GM12878 (cell line): ENCODE results near the gene OR2AP1. TPM values are rescaled to one million over a fixed set of nuclear protein-coding genes. Genes with fewer than 3 reads are reported as not detected.

ENCODE experiments used
- ATF3 ChIP-seq: IDR thresholded peaks from 2 replicates; pipeline ENCODE4 v1.6.1; 2011; ENCODE audit warnings: low read depth, mild to moderate bottlenecking, low read length, moderate library complexity, borderline replicate concordance; ENCODE audit errors: extremely low read depth
- ATF7 ChIP-seq: fragments of 450-650 bp; IDR thresholded peaks from 2 replicates; pipeline ENCODE4 v1.6.1; 2016; ENCODE audit warnings: low read depth, mild to moderate bottlenecking
- BCL11A ChIP-seq: IDR thresholded peaks from 2 replicates; pipeline ENCODE4 v1.6.1; 2011; ENCODE audit warnings: low read depth, low read length
- BRCA1 ChIP-seq: IDR thresholded peaks from 2 replicates; pipeline ENCODE4 v1.6.1; 2011; ENCODE audit warnings: low read depth, low read length, improper control_type of control experiment
- CBX5 ChIP-seq: sonication (generic); IDR thresholded peaks from 2 replicates; pipeline ENCODE4 v1.6.1; 2016; ENCODE audit warnings: low read depth, moderate library complexity, mild to moderate bottlenecking, inconsistent platforms
- CHD4 ChIP-seq: fragments of 200-600 bp; sonication (generic); IDR thresholded peaks from 2 replicates; pipeline ENCODE4 v1.6.1; 2016; ENCODE audit warnings: mild to moderate bottlenecking
- CREB1 ChIP-seq: IDR thresholded peaks from 2 replicates; pipeline ENCODE4 v1.6.1; 2012; ENCODE audit warnings: low read depth, mild to moderate bottlenecking, inconsistent platforms
- ETV6 ChIP-seq, 2 experiments: fragments of 450-650 bp in 1 of 2; IDR thresholded peaks in 1 of 2; conservative IDR thresholded peaks in 1 of 2; 2 replicates each; pipeline ENCODE4 v1.6.1; 2014; ENCODE audit warnings: antibody characterized with exemption in 1 of 2, borderline replicate concordance in 1 of 2, low read depth in 1 of 2, mild to moderate bottlenecking in 1 of 2, moderate library complexity in 1 of 2
- GATAD2B ChIP-seq: fragments of 450-650 bp; conservative IDR thresholded peaks from 2 replicates; pipeline ENCODE4 v1.6.1; 2017; ENCODE audit warnings: low read depth, mild to moderate bottlenecking, moderate library complexity
- HCFC1 ChIP-seq: fragments of 150-350 bp; IDR thresholded peaks from 2 replicates; pipeline ENCODE4 v1.6.1; 2014; ENCODE audit warnings: low read length
- HDAC2 ChIP-seq: fragments of 200-600 bp; sonication (generic); IDR thresholded peaks from 2 replicates; pipeline ENCODE4 v1.6.1; 2017
- IKZF2 ChIP-seq, 2 experiments: fragments of 450-650 bp; IDR thresholded peaks; 2 replicates each; pipeline ENCODE4 v1.6.1; 2017; ENCODE audit warnings: mild to moderate bottlenecking in 2 of 2, moderate library complexity in 2 of 2
- KDM1A ChIP-seq: fragments of 200-600 bp; sonication (generic); IDR thresholded peaks from 2 replicates; pipeline ENCODE4 v1.6.1; 2016; ENCODE audit warnings: borderline replicate concordance
- KLF5 ChIP-seq: fragments of 450-650 bp; IDR thresholded peaks from 2 replicates; pipeline ENCODE4 v1.6.1; 2014; ENCODE audit warnings: mild to moderate bottlenecking; ENCODE audit not compliant: partially characterized antibody
- MEF2A ChIP-seq: IDR thresholded peaks from 2 replicates; pipeline ENCODE4 v1.6.1; 2011; ENCODE audit warnings: low read depth, mild to moderate bottlenecking, low read length, moderate library complexity; ENCODE audit not compliant: insufficient read depth
- MEF2B ChIP-seq: fragments of 450-650 bp; IDR thresholded peaks from 2 replicates; pipeline ENCODE4 v1.6.1; 2018; ENCODE audit warnings: mild to moderate bottlenecking, moderate library complexity; ENCODE audit not compliant: partially characterized antibody, poor library complexity, severe bottlenecking
- NFIC ChIP-seq: IDR thresholded peaks from 2 replicates; pipeline ENCODE4 v1.6.1; 2012; ENCODE audit warnings: low read depth, mild to moderate bottlenecking, inconsistent platforms, low read length, moderate library complexity
- PAX5 ChIP-seq: IDR thresholded peaks from 2 replicates; pipeline ENCODE4 v1.6.1; 2011; ENCODE audit warnings: low read depth, low read length, borderline replicate concordance
- POLR2AphosphoS2 ChIP-seq: IDR thresholded peaks from 2 replicates; pipeline ENCODE4 v1.6.1; 2011; ENCODE audit warnings: low read depth, mild to moderate bottlenecking, low read length, improper control_type of control experiment, moderate library complexity
- RFX5 ChIP-seq: IDR thresholded peaks from 2 replicates; pipeline ENCODE4 v1.6.1; 2011; ENCODE audit warnings: low read depth, low read length, improper control_type of control experiment
- SREBF1 ChIP-seq: IDR thresholded peaks from 2 replicates; pipeline ENCODE4 v1.6.1; 2012; ENCODE audit warnings: mild to moderate bottlenecking, low read length
- TCF12 ChIP-seq: IDR thresholded peaks from 2 replicates; pipeline ENCODE4 v1.6.1; 2011; ENCODE audit warnings: low read depth, mild to moderate bottlenecking, low read length
- ZNF217 ChIP-seq: fragments of 450-650 bp; IDR thresholded peaks from 2 replicates; pipeline ENCODE4 v1.6.1; 2017; ENCODE audit warnings: antibody characterized with exemption, mild to moderate bottlenecking
- polyA plus RNA-seq, 11 experiments: library from polyadenylated mRNA; depleted of rRNA in 4 of 11; unstranded in 6 of 11; stranded (reverse) in 5 of 11; fragments of >200 nt; fragmentation: Nextera tagmentation in 4 of 11; fragmentation: Illumina TruSeq in 1 of 11; extraction: Ambion mirVana in 4 of 11; extraction: Trizol in 1 of 11; gene quantifications; 1 replicate in 1 of 11; 2 replicates in 10 of 11; pipeline versions ENCODE4 v1.2.1 to v1.2.3, GENCODE V29; 2011 to 2016; ENCODE audit warnings: inconsistent platforms in 2 of 11, missing spikeins in 2 of 11, low read depth in 1 of 11
- total RNA-seq, 4 experiments: library from RNA; depleted of rRNA in 3 of 4; stranded (reverse); fragments of >200 nt in 3 of 4; fragmentation: Illumina TruSeq in 1 of 4; extraction: Trizol in 1 of 4; gene quantifications; 2 replicates each; pipeline versions ENCODE4 v1.2.1 to v1.2.3, GENCODE V29; 2013 to 2021
- TF ChIP-seq, protein P1 (sequence below): fragments of 450-650 bp; formaldehyde crosslinking; IDR thresholded peaks from 2 replicates; pipeline ENCODE4 v1.4.0; 2022; ENCODE audit warnings: mild to moderate bottlenecking, moderate library complexity
- TF ChIP-seq, protein P2 (sequence below): fragments of 450-650 bp; IDR thresholded peaks from 2 replicates; pipeline ENCODE4 v1.6.1; 2017; ENCODE audit warnings: antibody characterized with exemption, mild to moderate bottlenecking, moderate library complexity

Gene OR2AP1
- total and polyA plus RNA-seq, 10 of the 15 experiments (the other 5 are each of a cell fraction or from before 2014, with no cell fraction given), result not detected

DNA sequence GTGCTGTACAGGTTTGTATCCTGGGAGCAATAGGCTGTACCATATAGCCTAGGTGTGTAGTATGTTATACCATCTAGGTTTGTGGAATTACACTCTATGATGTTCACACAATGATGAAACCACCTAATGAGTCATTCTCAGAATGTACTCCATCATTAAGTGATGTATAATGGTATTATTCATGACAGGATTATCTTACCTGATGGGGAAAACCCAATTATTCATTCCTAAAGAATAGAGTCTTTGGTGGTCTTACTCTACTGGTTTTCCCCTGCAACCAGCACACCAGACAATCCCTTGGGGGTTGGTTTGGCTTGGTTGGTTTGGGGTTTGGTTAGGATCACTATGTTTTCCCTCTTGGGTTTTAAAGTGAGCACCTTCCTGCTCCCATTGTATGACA is 51.8 kb downstream of the OR2AP1 start (continued):
- peak in 1 of 2 experiments; percentile 55; a peak in 1 of 4 replicates for TF ChIP-seq ETV6 (conservative IDR thresholded peaks at IDR 0.05 in 1 of 2, IDR thresholded peaks at IDR 0.05 in 1 of 2; ENCODE audit: borderline replicate concordance in 1 of 2, low read depth in 1 of 2)
- peak; percentile 94 for TF ChIP-seq BCL11A
- TF ChIP-seq GATAD2B, result no peak
- TF ChIP-seq, protein P1, sequence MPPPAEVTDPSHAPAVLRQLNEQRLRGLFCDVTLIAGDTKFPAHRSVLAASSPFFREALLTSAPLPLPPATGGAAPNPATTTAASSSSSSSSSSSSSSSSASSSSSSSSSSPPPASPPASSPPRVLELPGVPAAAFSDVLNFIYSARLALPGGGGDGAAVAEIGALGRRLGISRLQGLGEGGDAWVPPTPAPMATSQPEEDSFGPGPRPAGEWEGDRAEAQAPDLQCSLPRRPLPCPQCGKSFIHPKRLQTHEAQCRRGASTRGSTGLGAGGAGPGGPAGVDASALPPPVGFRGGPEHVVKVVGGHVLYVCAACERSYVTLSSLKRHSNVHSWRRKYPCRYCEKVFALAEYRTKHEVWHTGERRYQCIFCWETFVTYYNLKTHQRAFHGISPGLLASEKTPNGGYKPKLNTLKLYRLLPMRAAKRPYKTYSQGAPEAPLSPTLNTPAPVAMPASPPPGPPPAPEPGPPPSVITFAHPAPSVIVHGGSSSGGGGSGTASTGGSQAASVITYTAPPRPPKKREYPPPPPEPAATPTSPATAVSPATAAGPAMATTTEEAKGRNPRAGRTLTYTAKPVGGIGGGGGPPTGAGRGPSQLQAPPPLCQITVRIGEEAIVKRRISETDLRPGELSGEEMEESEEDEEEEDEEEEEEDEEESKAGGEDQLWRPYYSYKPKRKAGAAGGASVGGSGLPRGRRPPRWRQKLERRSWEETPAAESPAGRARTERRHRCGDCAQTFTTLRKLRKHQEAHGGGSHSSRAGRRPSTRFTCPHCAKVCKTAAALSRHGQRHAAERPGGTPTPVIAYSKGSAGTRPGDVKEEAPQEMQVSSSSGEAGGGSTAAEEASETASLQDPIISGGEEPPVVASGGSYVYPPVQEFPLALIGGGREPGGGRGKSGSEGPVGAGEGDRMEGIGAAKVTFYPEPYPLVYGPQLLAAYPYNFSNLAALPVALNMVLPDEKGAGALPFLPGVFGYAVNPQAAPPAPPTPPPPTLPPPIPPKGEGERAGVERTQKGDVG (CRISPR knock-in tag), result no peak
- TF ChIP-seq, protein P2, sequence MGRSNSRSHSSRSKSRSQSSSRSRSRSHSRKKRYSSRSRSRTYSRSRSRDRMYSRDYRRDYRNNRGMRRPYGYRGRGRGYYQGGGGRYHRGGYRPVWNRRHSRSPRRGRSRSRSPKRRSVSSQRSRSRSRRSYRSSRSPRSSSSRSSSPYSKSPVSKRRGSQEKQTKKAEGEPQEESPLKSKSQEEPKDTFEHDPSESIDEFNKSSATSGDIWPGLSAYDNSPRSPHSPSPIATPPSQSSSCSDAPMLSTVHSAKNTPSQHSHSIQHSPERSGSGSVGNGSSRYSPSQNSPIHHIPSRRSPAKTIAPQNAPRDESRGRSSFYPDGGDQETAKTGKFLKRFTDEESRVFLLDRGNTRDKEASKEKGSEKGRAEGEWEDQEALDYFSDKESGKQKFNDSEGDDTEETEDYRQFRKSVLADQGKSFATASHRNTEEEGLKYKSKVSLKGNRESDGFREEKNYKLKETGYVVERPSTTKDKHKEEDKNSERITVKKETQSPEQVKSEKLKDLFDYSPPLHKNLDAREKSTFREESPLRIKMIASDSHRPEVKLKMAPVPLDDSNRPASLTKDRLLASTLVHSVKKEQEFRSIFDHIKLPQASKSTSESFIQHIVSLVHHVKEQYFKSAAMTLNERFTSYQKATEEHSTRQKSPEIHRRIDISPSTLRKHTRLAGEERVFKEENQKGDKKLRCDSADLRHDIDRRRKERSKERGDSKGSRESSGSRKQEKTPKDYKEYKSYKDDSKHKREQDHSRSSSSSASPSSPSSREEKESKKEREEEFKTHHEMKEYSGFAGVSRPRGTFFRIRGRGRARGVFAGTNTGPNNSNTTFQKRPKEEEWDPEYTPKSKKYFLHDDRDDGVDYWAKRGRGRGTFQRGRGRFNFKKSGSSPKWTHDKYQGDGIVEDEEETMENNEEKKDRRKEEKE, result no peak
- no peak for TF ChIP-seq KLF5
- TF ChIP-seq MEF2A, result 0 out of 2 replicates have a peak, but pooled peaks have one; percentile 57
- peak; percentile 97 for TF ChIP-seq NFIC
- no peak for TF ChIP-seq KDM1A
- TF ChIP-seq ATF3, result no peak
- TF ChIP-seq CHD4, result no peak
- 0 out of 2 replicates have a peak, but pooled peaks have one; percentile 73 for TF ChIP-seq ZNF217
- no peak for TF ChIP-seq POLR2AphosphoS2
- peak; percentile 80 for TF ChIP-seq PAX5
- TF ChIP-seq TCF12, result no peak
- no peak for TF ChIP-seq HDAC2
- TF ChIP-seq ATF7, result peak; percentile 84
- TF ChIP-seq RFX5, result no peak
- TF ChIP-seq CBX5, result peak; percentile 35; the same call in 1 of the 2 replicates
- TF ChIP-seq MEF2B, result peak; percentile 95
- no peak for TF ChIP-seq HCFC1
- no peak for TF ChIP-seq SREBF1
- TF ChIP-seq IKZF2 (IDR thresholded peaks at IDR 0.05), result peak; percentile 87 to 94
- TF ChIP-seq CREB1, result peak; percentile 73
- TF ChIP-seq BRCA1, result no peak
